Articular chondrocyte of knee joint (primary cell): Measurements from ENCODE around the gene CAB39L. TPM values are rescaled to one million over a fixed set of nuclear protein-coding genes. Genes with fewer than 3 reads are reported as not detected.

Source experiments
- total RNA-seq: library from RNA; depleted of rRNA; stranded (reverse); fragments of >200 nt; gene quantifications from 2 replicates; pipeline ENCODE4 v1.2.3, GENCODE V29; 2012

CAB39L gene
- total RNA-seq, result 29.9 and 32.6 TPM in 2 replicates

DNA sequence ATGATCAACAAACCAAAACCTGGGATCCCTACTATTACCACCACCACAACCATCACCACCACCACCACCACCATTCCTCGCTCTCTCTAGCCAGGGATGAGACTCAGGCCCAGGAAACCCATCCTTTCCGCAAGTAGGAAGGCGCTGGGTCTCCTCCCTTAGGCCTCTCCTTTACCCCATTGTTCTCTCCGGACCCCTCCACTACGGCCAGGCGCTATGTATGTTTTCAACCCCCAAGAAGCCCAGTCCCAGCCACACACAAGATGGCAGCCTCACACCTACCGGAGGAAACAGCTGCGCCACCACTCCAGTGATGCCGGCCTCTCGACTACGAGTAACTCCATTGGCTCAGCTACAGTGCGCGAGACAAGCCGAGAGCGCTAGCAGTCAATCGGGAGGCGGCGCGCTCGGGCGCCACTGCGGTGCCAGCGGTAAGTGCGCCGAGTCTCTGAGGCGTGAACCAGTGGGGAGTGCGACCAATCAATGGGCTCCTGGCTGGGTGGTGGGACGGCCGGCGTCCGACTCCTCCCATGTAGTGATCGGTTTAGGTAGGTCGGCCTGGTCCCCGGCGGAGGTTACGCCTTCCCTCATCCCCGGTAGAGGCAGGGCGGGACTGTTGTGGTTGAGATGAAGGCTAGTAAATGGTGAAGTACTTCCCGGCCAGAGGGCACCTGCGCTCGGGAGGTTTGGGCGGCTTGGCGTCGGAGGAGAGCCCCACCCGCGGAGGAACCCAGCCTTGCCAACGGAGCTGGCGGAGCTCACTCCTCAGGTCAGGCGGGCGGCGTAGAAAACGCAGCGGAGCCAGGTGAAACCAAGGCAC lies at the start of gene CAB39L, which contains the start of gene SETDB2:
TSS of gene CAB39L (minus strand) at position 361 of the 820 bp plus-strand sequence. CDS start 61,154 bp downstream, outside the sequence.
TSS of gene SETDB2 (plus strand) at position 571 of the 820 bp plus-strand sequence. CDS start 7,620 bp downstream, outside the sequence.

Other genes starting within 250 kb of the CAB39L start
- not detected in 2 replicates for gene MLNR, start 223.7 kb downstream of the CAB39L start, total RNA-seq
- 5.9 and 6.3 TPM in 2 replicates for gene CDADC1, start 196.1 kb downstream of the CAB39L start, total RNA-seq
- gene SETDB2, start 210 bp upstream of the CAB39L start, total RNA-seq, result 25.3 and 29.0 TPM in 2 replicates
- 35.9 and 38.5 TPM in 2 replicates for gene PHF11, start 51.9 kb upstream of the CAB39L start, total RNA-seq
- gene RCBTB1, start 141.5 kb upstream of the CAB39L start, total RNA-seq, result 20.0 and 20.9 TPM in 2 replicates
- not detected in 2 replicates for gene ARL11, start 184.4 kb upstream of the CAB39L start, total RNA-seq
- 80.5 and 100.0 TPM in 2 replicates for gene EBPL, start 247.4 kb upstream of the CAB39L start, total RNA-seq